Stimulated activated naive CD8-positive, alpha-beta T cell treated with anti-CD3 and anti-CD28 coated beads, Interleukin-15, amount 100 ng/mL, for 72 hours (primary cell): ENCODE data around the gene KCNN3.

Source experiments
- ATAC-seq: fragments of 150-1000 bp; cut with Tn5 transposase; 2 replicates; pipeline ENCODE4 v1.10.0; 2021; ENCODE audit warnings: mild to moderate bottlenecking, moderate library complexity
- DNase-seq, 2 donors: peaks; one replicate each; pipeline ENCODE4 v3.0.0; 2021 to 2022
- H3K27ac Mint-ChIP-seq, 2 donors: one replicate each; pipeline ENCODE4 v1.8.0; 2022; ENCODE audit warnings: mild to moderate bottlenecking in 2 of 2, mixed read lengths in 2 of 2, moderate library complexity in 2 of 2
- H3K27me3 Mint-ChIP-seq: one replicate; pipeline ENCODE4 v1.8.0; 2022; ENCODE audit warnings: mixed read lengths
- H3K4me1 Mint-ChIP-seq: one replicate; pipeline ENCODE4 v1.8.0; 2022; ENCODE audit warnings: mild to moderate bottlenecking, mixed read lengths
- H3K4me3 Mint-ChIP-seq, 2 donors: one replicate each; pipeline ENCODE4 v1.8.0; 2022; ENCODE audit warnings: mild to moderate bottlenecking in 2 of 2, mixed read lengths in 2 of 2, moderate library complexity in 1 of 2
- H3K9me3 Mint-ChIP-seq, 2 donors: one replicate each; pipeline ENCODE4 v1.8.0; 2022; ENCODE audit warnings: mixed read lengths in 2 of 2

Gene KCNN3

DNA sequence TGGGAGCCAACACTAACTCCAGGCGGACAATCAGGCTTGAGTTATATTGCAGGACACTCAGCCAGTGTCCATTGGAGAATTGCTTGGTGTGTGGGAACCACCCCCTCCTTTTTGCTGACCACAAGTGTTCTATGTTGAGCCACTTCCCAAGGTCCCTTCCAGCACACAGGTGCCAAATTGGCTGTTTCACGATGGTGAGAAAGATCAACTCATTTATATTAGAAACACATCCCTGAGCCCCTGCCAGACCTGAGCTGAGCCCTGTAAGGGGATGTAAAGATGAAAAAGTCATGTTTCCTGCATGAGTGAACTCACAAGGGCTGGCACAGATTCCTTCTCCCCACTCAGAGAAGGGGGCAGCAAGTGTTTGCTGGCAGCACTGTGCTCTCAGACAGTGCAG is 96.5 kb downstream of the KCNN3 start:
- H3K4me3 Mint-ChIP-seq: no peak overlapping the region
- ATAC-seq (no peak), DNase-seq (no peak)
- H3K9me3 Mint-ChIP-seq: no peaks in the 10 kb centered on the region
- H3K27ac Mint-ChIP-seq: no peak overlapping the region
- no peaks in the 10 kb centered on the region for H3K27me3 Mint-ChIP-seq
- peaks cover 32% of the 10 kb centered on the region for H3K4me1 Mint-ChIP-seq

- no peak for DNase-seq
- Mint-ChIP-seq H3K27me3 (no peaks in the 10 kb centered on the region), H3K27ac (peak overlapping the region in 1 of 2 donors; percentile 38), H3K4me3 (no peak overlapping the region), H3K9me3 (no peaks in the 10 kb centered on the region), H3K4me1 (peaks cover 32% of the 10 kb centered on the region)
- ATAC-seq: peak; percentile 59
Observed at GRCh38 chr1:154772606-154773506, 97.2 kb downstream of the KCNN3 start.

GRCh38 chr1:154772056-154772455 is 98.0 kb downstream of the KCNN3 start:
- Mint-ChIP-seq H3K4me1 (peaks cover 25% of the 10 kb centered on the region), H3K27me3 (no peaks in the 10 kb centered on the region), H3K4me3 (no peak overlapping the region), H3K9me3 (no peaks in the 10 kb centered on the region), H3K27ac (no peak overlapping the region)
- no peak for DNase-seq
- no peak for ATAC-seq

DNA sequence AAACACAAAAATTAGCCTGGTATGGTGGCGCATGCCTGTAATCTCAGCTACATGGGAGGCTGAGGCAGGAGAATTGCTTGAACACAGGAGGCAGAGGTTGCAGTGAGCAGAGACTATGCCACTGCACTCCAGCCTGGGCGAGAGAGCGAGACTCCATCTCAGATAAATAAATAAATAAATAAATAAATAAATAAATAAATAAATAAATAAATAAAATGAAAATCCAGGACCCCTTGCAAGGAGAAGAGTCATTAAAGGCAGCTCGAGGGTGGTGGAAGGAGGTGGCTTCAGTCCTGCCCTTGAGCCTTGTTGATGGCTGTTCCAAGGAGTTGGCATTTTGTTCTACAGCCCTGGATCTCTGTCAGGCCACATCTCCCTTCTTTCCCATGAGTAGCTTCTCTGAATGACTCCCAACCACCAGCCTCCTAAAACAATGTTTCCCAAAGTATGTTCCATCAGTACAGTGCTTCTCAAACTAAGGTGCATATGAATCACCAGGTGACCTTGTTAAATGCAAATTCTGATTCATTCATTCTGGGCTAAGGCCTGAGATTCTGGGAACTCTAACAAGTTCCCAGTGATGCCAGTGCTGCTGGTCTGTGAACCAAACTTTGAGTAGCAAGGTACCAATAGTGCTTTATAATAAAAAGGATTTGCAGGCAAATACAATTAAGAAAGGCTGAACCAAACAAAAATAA is 99.0 kb downstream of the KCNN3 start:
- peaks cover 25% of the 10 kb centered on the region for H3K4me1 Mint-ChIP-seq
- DNase-seq: no peak
- H3K27ac Mint-ChIP-seq: no peak overlapping the region
- no peak overlapping the region for H3K4me3 Mint-ChIP-seq
- H3K9me3 Mint-ChIP-seq: no peaks in the 10 kb centered on the region
- H3K27me3 Mint-ChIP-seq: no peaks in the 10 kb centered on the region
- no peak for ATAC-seq

DNA sequence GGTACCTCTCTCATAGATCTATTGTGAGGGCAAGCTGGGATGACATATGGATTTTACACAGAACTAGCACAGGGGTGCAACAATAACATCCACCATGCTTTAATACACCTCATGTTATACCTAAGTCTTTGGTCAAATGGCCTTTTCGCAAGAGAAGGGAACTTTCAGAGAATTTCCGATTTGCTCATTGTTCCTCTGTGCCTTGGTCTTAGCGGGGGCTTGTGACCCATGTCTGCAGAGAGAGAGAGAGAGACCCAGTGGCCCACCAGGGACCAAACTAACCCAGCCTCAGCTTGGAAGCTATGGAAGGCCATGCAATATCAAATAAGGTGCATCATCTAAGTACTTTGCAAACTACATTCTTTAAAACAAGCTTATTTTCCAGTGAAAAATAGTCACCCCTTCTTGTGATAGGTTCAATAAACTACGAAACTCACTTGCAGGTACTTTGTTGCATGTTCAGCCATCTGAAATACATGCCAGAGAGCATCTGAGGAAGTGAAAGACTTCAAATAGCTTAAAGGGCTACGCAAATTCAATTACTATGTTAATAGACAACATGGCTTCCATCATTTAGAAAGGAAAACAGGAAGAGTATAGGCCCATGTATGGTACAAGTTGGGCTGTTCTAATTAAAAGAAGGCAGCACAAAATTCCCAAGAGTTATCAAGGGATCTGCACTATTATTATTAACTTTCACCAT is 100.7 kb downstream of the KCNN3 start:
- H3K4me1 Mint-ChIP-seq: peaks cover 28% of the 10 kb centered on the region
- H3K27ac Mint-ChIP-seq: no peak overlapping the region
- DNase-seq (no peak), ATAC-seq (no peak)
- no peak overlapping the region for H3K4me3 Mint-ChIP-seq
- no peaks in the 10 kb centered on the region for H3K9me3 Mint-ChIP-seq
- H3K27me3 Mint-ChIP-seq: peaks cover 9% of the 10 kb centered on the region

- Mint-ChIP-seq H3K4me1 (peaks cover 24% of the 10 kb centered on the region), H3K27ac (peak overlapping the region in 1 of 2 donors; percentile 59), H3K27me3 (peaks cover 9% of the 10 kb centered on the region), H3K9me3 (no peaks in the 10 kb centered on the region), H3K4me3 (no peak overlapping the region)
- ATAC-seq (no peak), DNase-seq (no peak)
Observed at GRCh38 chr1:154768456-154769125, 101.5 kb downstream of the KCNN3 start.

DNA sequence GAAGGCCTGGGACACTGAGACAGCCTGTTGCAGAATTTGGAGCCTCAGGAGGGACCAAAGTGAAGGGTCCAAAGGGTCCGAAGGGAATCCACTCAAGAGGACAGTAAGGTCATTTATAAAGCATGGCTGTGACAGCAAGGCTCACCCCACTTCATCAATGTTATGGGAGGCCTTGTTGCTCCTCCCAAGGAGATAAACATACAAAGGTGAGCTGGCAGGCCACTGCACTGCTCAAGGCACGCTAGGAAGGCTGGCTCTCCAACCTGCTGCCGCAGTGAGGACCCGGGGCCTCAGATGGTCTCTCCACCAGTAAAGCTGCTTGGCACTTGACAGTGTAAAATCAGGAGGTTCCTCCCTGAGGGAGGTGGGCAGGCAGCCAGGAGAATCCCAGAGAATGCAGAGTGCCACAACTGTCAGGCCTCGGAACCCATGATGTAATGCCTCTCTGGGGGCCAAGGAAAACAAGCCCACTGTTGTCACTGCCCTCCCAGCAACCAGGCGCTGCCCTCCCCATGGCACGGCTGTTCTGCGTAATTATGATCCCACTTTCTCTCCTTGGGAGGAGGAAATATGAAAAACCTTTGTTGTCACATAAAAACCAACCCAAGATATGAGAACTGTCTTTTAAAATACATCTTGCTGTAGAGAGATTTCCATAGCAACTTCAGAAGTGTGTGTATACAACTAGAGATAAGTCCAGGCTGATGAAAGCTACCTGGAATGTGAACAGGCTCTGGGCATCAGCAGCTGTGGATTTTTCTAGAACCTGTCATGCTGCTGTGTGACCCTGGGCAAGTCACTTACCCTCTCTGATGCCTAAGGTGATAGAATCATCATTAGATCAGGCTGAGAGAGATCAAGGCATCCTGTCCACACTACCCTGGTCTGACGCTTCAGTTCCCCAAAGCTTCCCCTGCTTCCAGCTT is 102.5 kb downstream of the KCNN3 start:
- DNase-seq (no peak), ATAC-seq (no peak)
- Mint-ChIP-seq H3K27ac (peak overlapping the region; percentile 37 to 59), H3K9me3 (no peaks in the 10 kb centered on the region), H3K27me3 (peaks cover 9% of the 10 kb centered on the region), H3K4me1 (peaks cover 19% of the 10 kb centered on the region), H3K4me3 (no peak overlapping the region)

DNA sequence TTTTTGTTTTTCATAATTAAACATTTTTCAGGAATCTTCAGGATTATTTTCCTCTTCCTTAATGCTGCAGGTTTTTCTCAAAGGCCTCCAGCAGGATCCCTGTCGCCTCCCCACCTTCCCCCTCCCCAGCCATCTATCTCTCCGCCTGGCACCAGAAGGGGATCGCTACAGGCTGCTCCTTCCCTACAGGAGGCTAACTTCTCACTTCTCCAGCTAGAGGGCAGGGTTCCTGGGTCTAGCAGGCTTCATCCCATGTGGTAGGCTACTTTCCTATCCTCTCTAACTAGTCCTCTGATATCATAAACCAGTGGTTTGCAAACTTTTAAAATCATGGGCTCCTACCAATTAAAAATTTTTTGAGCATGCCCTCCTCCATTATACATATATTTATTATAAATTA is 104.1 kb downstream of the KCNN3 start:
- DNase-seq: no peak
- Mint-ChIP-seq H3K27me3 (peaks cover 9% of the 10 kb centered on the region), H3K9me3 (no peaks in the 10 kb centered on the region), H3K27ac (no peak overlapping the region), H3K4me1 (peaks cover 11% of the 10 kb centered on the region), H3K4me3 (no peak overlapping the region)
- ATAC-seq: no peak

- no peak overlapping the region for H3K4me3 Mint-ChIP-seq
- H3K27ac Mint-ChIP-seq: no peak overlapping the region
Observed at GRCh38 chr1:154764773-154765172, 105.3 kb downstream of the KCNN3 start.

GRCh38 chr1:154764181-154764580 is 105.9 kb downstream of the KCNN3 start:
- Mint-ChIP-seq H3K9me3 (no peaks in the 10 kb centered on the region), H3K4me1 (peaks cover 21% of the 10 kb centered on the region), H3K27me3 (peaks cover 9% of the 10 kb centered on the region), H3K4me3 (no peak overlapping the region), H3K27ac (no peak overlapping the region)
- no peak for DNase-seq
- no peak for ATAC-seq

More at GRCh38 chr1:154764773-154765172, 105.3 kb downstream of the KCNN3 start:
- Mint-ChIP-seq H3K27me3 (peaks cover 9% of the 10 kb centered on the region), H3K4me1 (peaks cover 15% of the 10 kb centered on the region), H3K9me3 (no peaks in the 10 kb centered on the region)
- DNase-seq: no peak
- no peak for ATAC-seq

DNA sequence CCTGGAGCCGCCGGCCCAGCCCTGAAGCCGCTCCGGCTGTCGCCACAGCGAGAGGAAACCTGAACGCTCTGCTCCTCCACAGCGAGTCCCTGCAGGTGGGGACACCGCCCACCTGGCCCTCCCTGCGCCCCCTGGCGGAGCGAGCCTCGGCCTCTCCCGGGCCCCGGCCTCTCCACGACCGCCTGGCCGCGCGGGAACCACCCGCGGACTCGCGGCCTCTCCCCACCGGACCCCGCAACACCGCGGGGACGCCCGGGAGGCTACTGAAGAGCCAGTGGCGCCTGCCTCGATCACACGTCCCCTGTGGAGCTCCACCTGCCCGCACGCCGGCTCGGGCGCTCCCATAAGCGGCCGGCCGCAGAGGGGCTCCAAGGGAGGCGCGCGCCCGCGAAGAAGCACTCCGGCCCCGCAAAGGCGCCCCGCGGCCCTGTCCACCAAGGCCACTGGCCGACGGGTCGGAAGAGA is 109.6 kb downstream of the KCNN3 start:
- peak overlapping the region; percentile 74 to 80 for H3K4me3 Mint-ChIP-seq
- peaks cover 6% of the 10 kb centered on the region for H3K27me3 Mint-ChIP-seq
- peak overlapping the region; percentile 28 to 96 for H3K27ac Mint-ChIP-seq
- ATAC-seq (peak; percentile 82), DNase-seq (peak; percentile 87)
- H3K9me3 Mint-ChIP-seq: peaks cover 0 to 5% of the 10 kb centered on the region in 2 donors
- peaks cover 52% of the 10 kb centered on the region for H3K4me1 Mint-ChIP-seq

DNA sequence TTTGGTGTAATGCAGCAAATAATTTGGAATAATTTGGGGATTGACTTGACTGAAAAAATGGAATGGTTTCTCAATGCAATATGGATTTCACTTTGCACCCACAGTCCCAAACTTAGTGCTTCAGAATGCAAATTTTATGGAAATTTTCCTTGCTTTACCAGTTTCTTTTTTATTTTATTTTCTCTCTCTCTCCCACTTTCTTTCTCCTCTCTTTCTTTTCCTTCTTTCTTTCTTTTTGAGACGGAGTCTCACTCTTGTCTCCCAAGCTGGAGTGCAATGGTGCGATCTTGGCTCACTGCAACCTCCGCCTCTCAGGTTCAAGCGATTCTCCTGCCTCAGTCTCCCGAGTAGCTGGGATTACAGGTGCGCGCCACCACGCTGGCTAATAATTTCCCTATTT is 110.3 kb downstream of the KCNN3 start:
- peak overlapping the region; percentile 74 to 80 for H3K4me3 Mint-ChIP-seq
- no peak for ATAC-seq
- H3K27ac Mint-ChIP-seq: peak overlapping the region; percentile 42 to 96
- H3K4me1 Mint-ChIP-seq: peaks cover 58% of the 10 kb centered on the region
- DNase-seq: no peak
- H3K27me3 Mint-ChIP-seq: no peaks in the 10 kb centered on the region
- H3K9me3 Mint-ChIP-seq: peaks cover 0 to 10% of the 10 kb centered on the region in 2 donors

- H3K4me1 Mint-ChIP-seq: peaks cover 58% of the 10 kb centered on the region
- DNase-seq: peak; percentile 36 to 88
- peak; percentile 88 for ATAC-seq
- no peaks in the 10 kb centered on the region for H3K27me3 Mint-ChIP-seq
- peak overlapping the region; percentile 74 to 80 for H3K4me3 Mint-ChIP-seq
- H3K9me3 Mint-ChIP-seq: peaks cover 0 to 10% of the 10 kb centered on the region in 2 donors
- H3K27ac Mint-ChIP-seq: peak overlapping the region; percentile 94 to 96
Observed at GRCh38 chr1:154759196-154759595, 110.9 kb downstream of the KCNN3 start.

DNA sequence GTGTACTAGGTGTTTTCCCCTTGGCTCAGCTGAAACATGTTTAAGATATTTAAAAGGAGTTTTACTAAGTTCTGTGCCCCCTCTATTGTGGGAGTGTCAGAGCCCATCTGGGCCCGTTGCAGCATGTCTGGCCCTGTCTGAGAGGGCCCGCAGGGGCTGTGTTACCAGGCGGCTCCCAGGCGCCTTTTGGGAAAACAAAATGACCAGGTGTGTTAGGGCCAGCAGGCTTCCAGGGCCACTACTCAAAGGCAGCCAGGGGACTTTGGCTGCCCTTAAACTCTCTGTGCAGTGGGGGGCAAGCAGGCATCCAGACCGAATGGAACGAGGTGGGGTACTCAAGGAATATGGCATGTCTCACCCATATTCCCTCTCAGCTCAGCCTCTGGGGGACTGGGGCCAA is 111.7 kb downstream of the KCNN3 start:
- Mint-ChIP-seq H3K27ac (peak overlapping the region; percentile 94 to 96), H3K27me3 (no peaks in the 10 kb centered on the region), H3K9me3 (peaks cover 0 to 10% of the 10 kb centered on the region in 2 donors), H3K4me1 (peaks cover 61% of the 10 kb centered on the region), H3K4me3 (peak overlapping the region; percentile 23 to 74)
- ATAC-seq: no peak
- no peak for DNase-seq
